Measurements from ENCODE around the gene TRAF3IP1. TPM values are rescaled to one million over a fixed set of nuclear protein-coding genes. Genes with fewer than 3 reads are reported as not detected.

TRAF3IP1 gene
- total RNA-seq, 4 donors from 2014 or later = 19.6 to 28.4 (median 21.7) TPM

- no peaks in the 10 kb centered on the region for H3K9me3 ChIP-seq
- WGBS, 2 donors (ENCODE audit: low coverage in 1 of 2) = 80 to 86% methylated on average over 1 to 12 of the region's 20 CpGs
- peak overlapping the region in 1 of 4 donors; percentile 48 for H3K27ac ChIP-seq
- no peak for ATAC-seq
- H3K4me1 ChIP-seq = peaks cover 0 to 14% (median 4%) of the 10 kb centered on the region in 3 donors
- no peak for TF ChIP-seq EP300 (IDR thresholded peaks at IDR 0.05)
- no peak for TF ChIP-seq CTCF (IDR thresholded peaks at IDR 0.05)
- no peak for TF ChIP-seq POLR2A (IDR thresholded peaks at IDR 0.05)
- TF ChIP-seq POLR2AphosphoS5 (IDR thresholded peaks at IDR 0.05) = no peak
- no peak overlapping the region for H3K4me3 ChIP-seq
- H3K27me3 ChIP-seq = no peaks in the 10 kb centered on the region
- peaks cover 0 to 84% of the 10 kb centered on the region in 2 donors for H3K36me3 ChIP-seq
These were observed 46.0 kb upstream of the TRAF3IP1 start for GRCh38 chr2:238274152-238274865.

GRCh38 chr2:238277695-238278094 is 42.6 kb upstream of the TRAF3IP1 start:
- Histone ChIP-seq H3K4me3 (no peak overlapping the region), H3K4me1 (peaks cover 0 to 37% (median 7%) of the 10 kb centered on the region in 3 donors), H3K36me3 (peaks cover 0 to 51% of the 10 kb centered on the region in 2 donors), H3K27me3 (no peaks in the 10 kb centered on the region), H3K27ac (no peak overlapping the region), H3K9me3 (no peaks in the 10 kb centered on the region)
- no peak for TF ChIP-seq EP300 (IDR thresholded peaks at IDR 0.05)
- 82 to 100% methylated on average over 5 to 11 of the region's 15 CpGs for WGBS, 2 donors (ENCODE audit: low coverage in 1 of 2)
- no peak for ATAC-seq

GRCh38 chr2:238278626-238279323 is 41.5 kb upstream of the TRAF3IP1 start:
- TF ChIP-seq CTCF (IDR thresholded peaks at IDR 0.05) (no peak), EP300 (IDR thresholded peaks at IDR 0.05) (no peak), POLR2A (IDR thresholded peaks at IDR 0.05) (no peak), POLR2AphosphoS5 (IDR thresholded peaks at IDR 0.05) (no peak)
- no peak overlapping the region for H3K4me3 ChIP-seq
- no peaks in the 10 kb centered on the region for H3K9me3 ChIP-seq
- peaks cover 0 to 40% of the 10 kb centered on the region in 2 donors for H3K36me3 ChIP-seq
- no peak for ATAC-seq
- peak overlapping the region in 1 of 4 donors; percentile 7 for H3K27ac ChIP-seq
- 50% methylated on average over 4 of the region's 9 CpGs; no CpG with 5 or more reads in 1 of the 2 donors for WGBS, 2 donors (ENCODE audit: low coverage in 1 of 2)
- H3K4me1 ChIP-seq = peaks cover 0 to 48% (median 16%) of the 10 kb centered on the region in 3 donors
- no peaks in the 10 kb centered on the region for H3K27me3 ChIP-seq

GRCh38 chr2:238279324-238279682 is 41.0 kb upstream of the TRAF3IP1 start:
- peaks cover 0 to 35% of the 10 kb centered on the region in 2 donors for H3K36me3 ChIP-seq
- ATAC-seq = no peak
- H3K4me1 ChIP-seq = peaks cover 0 to 53% (median 18%) of the 10 kb centered on the region in 3 donors
- 100% methylated on average over 1 of the region's 6 CpGs; no CpG with 5 or more reads in 1 of the 2 donors for WGBS, 2 donors (ENCODE audit: low coverage in 1 of 2)
- H3K27me3 ChIP-seq = no peaks in the 10 kb centered on the region
- no peaks in the 10 kb centered on the region for H3K9me3 ChIP-seq
- H3K27ac ChIP-seq = peak overlapping the region in 1 of 4 donors; percentile 7
- no peak overlapping the region for H3K4me3 ChIP-seq
- TF ChIP-seq POLR2A (IDR thresholded peaks at IDR 0.05) (no peak), EP300 (IDR thresholded peaks at IDR 0.05) (no peak), CTCF (IDR thresholded peaks at IDR 0.05) (no peak), POLR2AphosphoS5 (IDR thresholded peaks at IDR 0.05) (no peak)

- no peaks in the 10 kb centered on the region for H3K9me3 ChIP-seq
- no peaks in the 10 kb centered on the region for H3K27me3 ChIP-seq
- peaks cover 0 to 25% of the 10 kb centered on the region in 2 donors for H3K36me3 ChIP-seq
- no peak for ATAC-seq
- 90 to 92% methylated on average over 6 to 9 of the region's 12 CpGs for WGBS, 2 donors (ENCODE audit: low coverage in 1 of 2)
- TF ChIP-seq CTCF (IDR thresholded peaks at IDR 0.05) (no peak), EP300 (IDR thresholded peaks at IDR 0.05) (no peak)
- H3K27ac ChIP-seq = no peak overlapping the region
- H3K4me1 ChIP-seq = peaks cover 6 to 62% (median 25%) of the 10 kb centered on the region in 3 donors
- no peak overlapping the region for H3K4me3 ChIP-seq
These were observed 40.1 kb upstream of the TRAF3IP1 start for GRCh38 chr2:238280083-238280825.
